AG04450 (cell line): ENCODE measurements around the gene SLC24A4. TPM values are rescaled to one million over a fixed set of nuclear protein-coding genes. Genes with fewer than 3 reads are reported as not detected.

Experiments
- CTCF ChIA-PET: fragments of 300-600, 350-600 bp; formaldehyde crosslinking; extraction: SDS; loops from one replicate; lab custom pipeline; 2022; ENCODE audit warnings: antibody characterized with exemption, inconsistent platforms; lab: Charles Lee
- POLR2A ChIA-PET: fragments of 350-600 bp; formaldehyde crosslinking; extraction: SDS; loops from one replicate; lab custom pipeline; 2021; ENCODE audit warnings: antibody characterized with exemption, inconsistent platforms; lab: Yijun Ruan, JAX
- DNase-seq: peaks from one replicate; pipeline ENCODE4 v3.0.0-alpha.2; 2011; ENCODE audit warnings: low read depth, low spot score
- H3K27ac ChIP-seq: one replicate; pipeline ENCODE4 v1.5.1; 2012; ENCODE audit warnings: low read depth, low read length, control low read depth
- H3K27me3 ChIP-seq: one replicate; pipeline ENCODE4 v1.6.0; 2012; ENCODE audit warnings: low read length; ENCODE audit not compliant: control insufficient read depth, insufficient read depth
- H3K4me3 ChIP-seq: 2 replicates; pipeline ENCODE4 v1.5.1; 2011; ENCODE audit warnings: mild to moderate bottlenecking, low read depth, low read length, control low read depth
- H3K9me3 ChIP-seq: 2 replicates; pipeline ENCODE4 v1.5.1; 2012; ENCODE audit warnings: low read length; ENCODE audit not compliant: control insufficient read depth, insufficient read depth
- polyA plus RNA-seq: library from polyadenylated mRNA; depleted of rRNA; stranded (reverse); fragments of >200 nt; gene quantifications from 2 replicates; pipeline ENCODE4 v1.2.3, GENCODE V29; 2011
- TF ChIP-seq, protein P1 (sequence below): IDR thresholded peaks from 2 replicates; pipeline ENCODE4 v1.5.1; 2011; ENCODE audit warnings: low read depth, low read length, control low read depth, inconsistent platforms

SLC24A4 gene
- polyA plus RNA-seq, 1 experiment: not detected

GRCh38 chr14:92539875-92540274 is 216.9 kb downstream of the SLC24A4 start:
- Histone ChIP-seq H3K27me3 (no peaks in the 10 kb centered on the region), H3K4me3 (no peak overlapping the region), H3K27ac (peak overlapping the region; percentile 98), H3K9me3 (no peaks in the 10 kb centered on the region)
- ChIA-PET CTCF (interaction anchor here (0.8 to 1.1 kb wide), 2 partner anchors 49 to 265 kb away, joined by 3 read pairs; no protein-coding TSS in a partner anchor), POLR2A (interaction anchor here (0.7 to 1.4 kb wide), 3 partner anchors 25 to 106 kb away, joined by 3 to 7 read pairs (median 4); no protein-coding TSS in a partner anchor)
- TF ChIP-seq, protein P1, sequence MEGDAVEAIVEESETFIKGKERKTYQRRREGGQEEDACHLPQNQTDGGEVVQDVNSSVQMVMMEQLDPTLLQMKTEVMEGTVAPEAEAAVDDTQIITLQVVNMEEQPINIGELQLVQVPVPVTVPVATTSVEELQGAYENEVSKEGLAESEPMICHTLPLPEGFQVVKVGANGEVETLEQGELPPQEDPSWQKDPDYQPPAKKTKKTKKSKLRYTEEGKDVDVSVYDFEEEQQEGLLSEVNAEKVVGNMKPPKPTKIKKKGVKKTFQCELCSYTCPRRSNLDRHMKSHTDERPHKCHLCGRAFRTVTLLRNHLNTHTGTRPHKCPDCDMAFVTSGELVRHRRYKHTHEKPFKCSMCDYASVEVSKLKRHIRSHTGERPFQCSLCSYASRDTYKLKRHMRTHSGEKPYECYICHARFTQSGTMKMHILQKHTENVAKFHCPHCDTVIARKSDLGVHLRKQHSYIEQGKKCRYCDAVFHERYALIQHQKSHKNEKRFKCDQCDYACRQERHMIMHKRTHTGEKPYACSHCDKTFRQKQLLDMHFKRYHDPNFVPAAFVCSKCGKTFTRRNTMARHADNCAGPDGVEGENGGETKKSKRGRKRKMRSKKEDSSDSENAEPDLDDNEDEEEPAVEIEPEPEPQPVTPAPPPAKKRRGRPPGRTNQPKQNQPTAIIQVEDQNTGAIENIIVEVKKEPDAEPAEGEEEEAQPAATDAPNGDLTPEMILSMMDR: no peak
- DNase-seq: no peak

DNA sequence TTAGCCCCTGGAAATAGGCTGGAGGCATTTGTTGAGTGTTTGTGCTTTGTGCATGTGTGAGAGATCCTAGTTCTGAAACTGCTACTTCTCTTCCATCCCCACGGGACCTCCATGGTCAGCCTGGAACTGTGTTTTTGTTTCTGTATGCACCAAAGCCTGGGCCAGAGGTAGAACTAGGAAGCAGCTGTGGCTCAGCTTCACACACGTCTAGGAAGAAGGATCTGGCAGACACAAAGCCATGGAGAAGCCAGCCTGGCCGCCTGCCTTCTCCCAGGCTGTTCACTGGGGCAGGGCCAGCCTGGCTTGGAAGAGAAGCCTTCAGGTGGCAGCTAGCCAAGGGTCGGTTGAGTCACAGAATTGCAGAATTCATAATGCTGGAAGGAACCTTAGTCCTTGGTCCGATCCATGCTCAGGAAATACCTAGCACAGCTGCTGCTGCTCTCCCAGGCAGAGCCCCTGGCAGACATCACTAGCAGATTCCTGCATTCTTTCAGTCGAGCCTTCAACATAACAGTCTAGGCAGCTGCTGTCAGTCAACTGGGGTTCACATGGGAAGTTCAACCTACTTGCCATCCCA is 217.6 kb downstream of the SLC24A4 start:
- POLR2A ChIA-PET: interaction anchor here (0.6 to 1.4 kb wide), 5 partner anchors 28 to 105 kb away, joined by 3 to 7 read pairs (median 4); no protein-coding TSS in a partner anchor
- H3K9me3 ChIP-seq: no peaks in the 10 kb centered on the region
- no peaks in the 10 kb centered on the region for H3K27me3 ChIP-seq
- CTCF ChIA-PET: interaction anchor here (0.8 kb wide), 1 partner anchor 49 kb away, joined by 3 read pairs; no protein-coding TSS in a partner anchor
- peak; percentile 99 for DNase-seq
- no peak overlapping the region for H3K4me3 ChIP-seq
- TF ChIP-seq, protein P1: no peak
- H3K27ac ChIP-seq: peak overlapping the region; percentile 98

DNA sequence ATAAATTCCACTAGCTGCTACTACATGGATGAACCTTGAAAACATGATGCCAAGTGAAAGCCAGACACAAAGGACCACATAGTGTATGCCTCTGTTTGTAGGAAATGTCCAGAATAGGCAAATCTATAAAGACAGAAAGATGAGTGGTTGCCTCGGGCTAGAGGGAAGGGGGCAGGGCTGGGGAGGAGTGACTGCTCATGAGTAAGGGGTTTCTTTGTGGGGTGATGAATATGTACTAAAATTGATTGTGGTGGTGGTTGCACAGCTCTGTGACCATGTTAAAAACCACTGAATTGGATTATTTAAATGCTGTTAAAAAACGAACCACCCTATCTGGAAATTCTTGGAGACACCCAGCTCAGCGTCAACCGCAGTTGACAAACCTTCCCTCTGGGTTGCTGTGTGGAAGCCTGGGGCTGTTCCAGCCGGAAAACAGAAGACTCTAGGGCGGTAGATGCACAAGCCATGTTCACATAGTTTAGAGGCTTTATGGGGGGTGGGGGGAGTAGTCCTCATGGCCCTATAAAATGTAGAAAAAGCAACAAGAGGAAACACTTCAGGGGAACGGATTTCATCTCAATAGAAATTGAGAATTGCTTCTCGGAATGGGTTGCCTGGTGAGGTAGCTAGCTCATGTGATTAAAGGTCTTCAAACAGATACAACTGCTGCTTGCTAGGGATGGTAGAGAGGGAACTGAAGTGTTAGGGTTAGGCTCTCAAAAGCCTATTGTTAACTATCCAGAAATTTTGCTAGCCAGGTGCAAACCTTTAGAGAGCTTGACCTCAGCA is 220.0 kb downstream of the SLC24A4 start:
- Histone ChIP-seq H3K27ac (no peak overlapping the region), H3K27me3 (no peaks in the 10 kb centered on the region), H3K4me3 (no peak overlapping the region), H3K9me3 (no peaks in the 10 kb centered on the region)
- no peak for DNase-seq
- POLR2A ChIA-PET: interaction anchor here (0.6 kb wide), 1 partner anchor 165 kb away, joined by 8 read pairs; no protein-coding TSS in a partner anchor
- CTCF ChIA-PET: interaction anchor here (0.6 to 1.9 kb wide), 3 partner anchors 139 to 166 kb away, joined by 3 to 10 read pairs (median 5); no protein-coding TSS in a partner anchor
- TF ChIP-seq, protein P1: no peak

DNA sequence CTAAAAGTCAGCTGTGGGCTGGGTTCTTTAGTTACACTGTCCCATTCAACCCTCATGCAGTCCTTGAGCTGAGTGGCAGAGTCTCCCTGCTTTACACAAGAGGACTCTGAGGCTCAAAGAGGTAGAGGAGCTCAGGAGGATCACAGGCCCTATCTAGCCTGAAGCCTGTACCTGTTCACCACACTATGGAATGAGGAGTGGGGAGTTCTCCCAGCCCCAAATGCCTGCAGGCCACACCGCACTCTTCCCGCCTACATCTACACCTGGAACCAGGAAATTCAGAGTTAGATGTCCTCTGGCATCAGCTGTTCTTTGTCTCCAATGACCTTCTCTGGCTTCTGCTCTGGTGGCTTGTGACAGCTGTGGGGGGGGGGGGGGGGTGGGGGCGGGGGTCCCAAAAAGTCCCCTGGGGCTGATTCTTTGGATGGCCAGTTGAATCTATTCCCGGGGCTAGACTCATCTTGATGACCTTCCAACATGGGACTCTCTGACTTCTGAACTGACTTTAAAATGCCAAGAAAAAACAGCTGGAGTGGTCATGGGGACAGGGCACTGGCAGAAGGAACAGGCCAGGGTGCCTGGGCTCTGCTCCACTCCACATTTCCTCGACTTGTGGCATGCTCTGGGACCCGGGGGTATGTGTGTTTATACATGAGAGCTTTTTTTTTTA is 221.2 kb downstream of the SLC24A4 start:
- no peak for DNase-seq

More for the DNA sequence above, 221.2 kb downstream of the SLC24A4 start:
- ChIA-PET CTCF (interaction anchor here (0.6 to 1.0 kb wide), 5 partner anchors 9 to 192 kb away, joined by 3 to 10 read pairs (median 5); no protein-coding TSS in a partner anchor), POLR2A (interaction anchor here (0.6 kb wide), 1 partner anchor 405 kb away, joined by 3 read pairs; no protein-coding TSS in a partner anchor)
- Histone ChIP-seq H3K27me3 (no peaks in the 10 kb centered on the region), H3K9me3 (no peaks in the 10 kb centered on the region), H3K4me3 (no peak overlapping the region), H3K27ac (no peak overlapping the region)
- TF ChIP-seq, protein P1: no peak
